RWPE1 (cell line): ENCODE measurements around the gene RFX3.

ENCODE experiments used
- CTCF ChIA-PET: fragments of 350-600 bp; sonication (Branson Sonifier 250); formaldehyde crosslinking; extraction: SDS; loops from one replicate; lab custom pipeline; 2021; lab: Yijun Ruan, JAX
- POLR2A ChIA-PET: fragments of 400-600 bp; formaldehyde crosslinking; extraction: SDS; loops from one replicate; lab custom pipeline; 2020; ENCODE audit warnings: antibody characterized with exemption; ENCODE audit not compliant: low non-redundant PET; lab: Yijun Ruan, JAX
- DNase-seq: peaks from one replicate; pipeline ENCODE4 v3.0.0; 2012; ENCODE audit warnings: low spot score
- H3K27ac ChIP-seq: fragments of 450-650 bp; 2 replicates; pipeline ENCODE4 v1.5.1; 2017
- TF ChIP-seq, protein P1 (sequence below): fragments of 450-650 bp; conservative IDR thresholded peaks from 2 replicates; pipeline ENCODE4 v1.5.1; 2017; ENCODE audit warnings: low read depth, mild to moderate bottlenecking

The RFX3 gene

DNA sequence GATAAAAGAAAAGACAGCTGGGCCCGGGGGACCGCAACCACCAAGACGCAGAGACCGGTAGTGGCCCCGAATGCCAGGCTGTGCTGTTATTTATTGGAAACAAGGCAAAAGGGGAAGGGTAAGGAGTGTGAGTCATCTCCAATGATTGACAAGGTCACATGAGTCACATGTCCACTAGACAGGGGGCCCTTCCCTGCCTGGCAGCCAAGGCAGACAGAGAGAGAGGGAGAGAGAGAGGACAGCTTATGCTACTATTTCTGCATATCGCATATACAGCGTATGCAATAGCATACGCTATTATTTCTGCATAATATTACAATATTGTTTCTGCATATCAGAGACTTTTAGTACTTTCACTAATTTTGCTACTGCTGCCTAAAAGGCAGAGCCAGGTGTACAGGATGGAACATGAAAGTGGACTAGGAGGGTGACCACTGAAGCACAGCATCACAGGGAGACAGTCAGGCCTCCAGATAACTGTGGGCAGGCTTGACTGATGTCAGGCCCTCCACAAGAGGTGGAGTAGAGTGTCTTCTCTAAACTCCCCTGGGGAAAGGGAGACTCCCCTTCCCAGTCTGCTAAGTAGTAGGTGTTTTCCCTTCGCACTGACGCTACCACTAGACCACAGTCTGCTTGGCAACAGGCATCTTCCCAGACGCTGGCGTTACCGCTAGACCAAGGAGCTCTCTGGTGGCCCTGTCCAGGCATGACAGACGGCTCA lies 50.3 kb downstream of the RFX3 start:
- DNase-seq = no peak
- TF ChIP-seq, protein P1, sequence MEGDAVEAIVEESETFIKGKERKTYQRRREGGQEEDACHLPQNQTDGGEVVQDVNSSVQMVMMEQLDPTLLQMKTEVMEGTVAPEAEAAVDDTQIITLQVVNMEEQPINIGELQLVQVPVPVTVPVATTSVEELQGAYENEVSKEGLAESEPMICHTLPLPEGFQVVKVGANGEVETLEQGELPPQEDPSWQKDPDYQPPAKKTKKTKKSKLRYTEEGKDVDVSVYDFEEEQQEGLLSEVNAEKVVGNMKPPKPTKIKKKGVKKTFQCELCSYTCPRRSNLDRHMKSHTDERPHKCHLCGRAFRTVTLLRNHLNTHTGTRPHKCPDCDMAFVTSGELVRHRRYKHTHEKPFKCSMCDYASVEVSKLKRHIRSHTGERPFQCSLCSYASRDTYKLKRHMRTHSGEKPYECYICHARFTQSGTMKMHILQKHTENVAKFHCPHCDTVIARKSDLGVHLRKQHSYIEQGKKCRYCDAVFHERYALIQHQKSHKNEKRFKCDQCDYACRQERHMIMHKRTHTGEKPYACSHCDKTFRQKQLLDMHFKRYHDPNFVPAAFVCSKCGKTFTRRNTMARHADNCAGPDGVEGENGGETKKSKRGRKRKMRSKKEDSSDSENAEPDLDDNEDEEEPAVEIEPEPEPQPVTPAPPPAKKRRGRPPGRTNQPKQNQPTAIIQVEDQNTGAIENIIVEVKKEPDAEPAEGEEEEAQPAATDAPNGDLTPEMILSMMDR = no peak
- ChIA-PET POLR2A (no interaction called here), CTCF (no interaction called here)
- H3K27ac ChIP-seq = no peak overlapping the region

DNA sequence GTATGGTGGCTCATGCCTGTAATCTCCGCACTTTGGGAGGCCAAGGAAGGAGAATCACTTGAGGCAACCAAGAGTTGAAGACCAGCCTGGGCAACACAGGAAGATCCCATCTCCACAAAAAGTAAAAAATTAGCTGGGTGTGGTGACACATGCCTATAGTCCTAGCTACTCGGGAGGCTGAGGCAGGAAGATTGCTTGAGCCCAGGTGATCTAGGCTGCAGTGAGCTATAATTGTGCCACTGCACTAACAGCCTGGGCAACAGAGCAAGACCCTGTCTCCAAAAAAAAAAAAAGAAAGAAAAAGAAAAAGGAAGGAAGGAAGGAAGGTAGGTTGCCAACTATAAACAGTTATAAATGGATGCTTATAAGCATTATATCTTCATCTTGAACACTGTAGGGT lies 51.0 kb downstream of the RFX3 start:
- no peak for DNase-seq
- ChIA-PET POLR2A (no interaction called here), CTCF (no interaction called here)
- TF ChIP-seq, protein P1 = no peak
- H3K27ac ChIP-seq = no peak overlapping the region

DNA sequence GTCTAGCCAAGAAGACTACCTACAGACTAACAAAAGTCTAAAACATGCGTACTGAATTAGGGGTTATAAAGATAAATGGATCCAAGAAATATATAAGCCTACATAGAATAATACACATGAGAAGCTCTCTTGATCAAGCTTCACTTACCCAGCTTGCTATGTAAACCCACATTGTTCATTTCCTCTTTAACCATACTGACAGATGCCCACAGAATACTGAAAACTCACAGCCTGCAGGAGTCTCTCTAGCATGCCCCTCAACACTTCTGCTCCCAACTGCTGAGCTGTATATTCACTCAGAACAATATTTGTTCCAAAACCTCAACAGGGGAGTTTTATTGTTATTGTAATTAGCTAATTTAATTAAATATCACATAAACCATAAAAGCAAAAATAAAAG lies 52.4 kb downstream of the RFX3 start:
- ChIA-PET POLR2A (no interaction called here), CTCF (no interaction called here)
- no peak overlapping the region for H3K27ac ChIP-seq
- TF ChIP-seq, protein P1 = no peak
- DNase-seq = no peak

DNA sequence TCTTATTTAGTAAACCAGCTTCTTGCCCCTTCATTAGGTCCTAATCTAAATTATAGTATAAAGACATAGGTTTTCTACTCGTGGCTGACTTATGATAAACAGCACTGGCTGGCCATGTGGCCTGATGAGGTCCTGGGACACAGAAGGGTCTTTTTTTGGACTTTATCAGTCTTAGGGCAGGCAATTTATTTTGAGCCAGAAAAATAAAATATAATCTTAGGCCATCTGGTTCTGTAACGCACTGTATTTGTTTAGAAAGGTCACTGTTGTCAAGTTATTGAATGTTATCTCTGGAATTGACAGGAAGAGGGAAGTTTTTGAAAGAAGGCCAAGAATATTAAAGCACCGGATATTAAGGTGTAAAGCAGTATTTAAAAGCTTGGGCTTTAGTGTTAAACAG lies 53.9 kb downstream of the RFX3 start:
- TF ChIP-seq, protein P1 = no peak
- POLR2A ChIA-PET = no interaction called here
- no peak for DNase-seq
- CTCF ChIA-PET = no interaction called here
- H3K27ac ChIP-seq = no peak overlapping the region

DNA sequence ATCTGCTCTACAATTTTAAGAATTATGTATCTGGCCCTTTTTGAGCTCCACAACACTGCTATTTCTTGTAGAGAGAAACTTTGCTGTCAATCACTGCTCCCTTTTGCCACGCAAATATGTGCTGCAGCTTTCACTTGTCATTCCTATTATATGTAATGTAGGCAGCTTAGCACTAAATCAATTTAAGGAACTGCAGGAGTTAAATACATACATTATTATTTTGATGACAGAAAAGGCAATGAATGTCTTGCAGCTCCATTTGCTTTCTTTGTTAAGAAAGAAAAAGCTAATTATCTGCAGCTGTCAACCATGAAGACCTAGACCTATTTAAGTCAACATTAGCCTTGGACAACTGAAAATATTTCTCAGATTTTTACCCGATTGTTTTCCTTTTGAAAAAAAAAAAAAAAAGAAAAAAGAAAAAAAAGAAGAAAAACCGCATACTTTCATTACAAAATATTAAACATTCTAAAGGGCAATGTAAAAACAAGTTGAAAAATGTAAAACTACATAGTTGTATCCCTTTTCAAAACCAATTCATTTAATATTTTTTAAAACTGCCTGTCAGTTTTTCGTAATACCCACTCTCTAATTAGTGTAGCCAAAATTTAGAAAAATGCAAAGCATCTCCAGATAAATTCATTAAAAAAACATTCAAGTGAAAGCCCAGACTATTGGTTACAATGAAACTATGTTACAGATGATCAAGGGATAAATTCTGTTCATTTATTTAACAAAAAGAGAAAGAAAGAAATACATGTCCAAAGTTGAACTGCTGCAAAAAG lies 57.2 kb downstream of the RFX3 start:
- ChIA-PET CTCF (no interaction called here), POLR2A (interaction anchor here (0.6 kb wide), 1 partner anchor 59 kb away, joined by 3 read pairs; no protein-coding TSS in a partner anchor)
- no peak for DNase-seq
- no peak overlapping the region for H3K27ac ChIP-seq
- TF ChIP-seq, protein P1 = no peak

DNA sequence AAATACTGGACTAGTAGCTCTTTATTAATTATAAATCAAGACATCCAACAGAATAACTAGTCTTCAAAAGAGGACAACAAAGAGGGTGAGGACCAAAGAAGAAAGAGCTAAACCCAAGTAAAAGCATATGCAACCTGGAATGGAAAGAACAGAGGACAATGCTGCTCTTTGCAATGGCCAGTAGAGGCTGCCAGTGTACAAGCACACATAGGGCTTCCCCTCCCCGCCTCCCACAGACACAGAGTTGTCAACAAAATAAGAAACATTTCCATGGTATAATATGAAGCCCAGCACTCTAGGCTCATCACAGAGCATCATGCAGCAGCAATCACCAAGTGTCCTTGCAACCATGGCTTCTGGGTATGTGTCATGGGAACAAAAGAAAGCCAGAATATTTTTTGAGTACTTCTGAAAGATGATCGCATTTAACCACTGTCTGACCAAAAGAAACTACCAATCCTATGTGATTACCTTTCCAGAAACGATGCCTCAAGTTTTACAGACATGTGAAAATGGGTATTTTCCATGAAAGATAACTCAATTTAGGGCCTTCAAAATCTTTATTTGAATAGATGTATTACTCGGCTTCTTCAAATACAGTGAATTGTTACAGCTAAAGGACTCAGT lies 58.1 kb downstream of the RFX3 start:
- POLR2A ChIA-PET = interaction anchor here (0.6 kb wide), 1 partner anchor 60 kb away, joined by 3 read pairs; no protein-coding TSS in a partner anchor
- peak; percentile 24 for DNase-seq
- H3K27ac ChIP-seq = no peak overlapping the region
- CTCF ChIA-PET = interaction anchor here (0.6 to 0.7 kb wide), 5 partner anchors 35 to 612 kb away, joined by 3 to 6 read pairs (median 3); no protein-coding TSS in a partner anchor
- TF ChIP-seq, protein P1 = peak; percentile 92
